ENCODE data around the gene TEKT2.
A peak's percentile ranks its signal among the peaks of the same experiment; 100 is the strongest.

The TEKT2 gene

DNA sequence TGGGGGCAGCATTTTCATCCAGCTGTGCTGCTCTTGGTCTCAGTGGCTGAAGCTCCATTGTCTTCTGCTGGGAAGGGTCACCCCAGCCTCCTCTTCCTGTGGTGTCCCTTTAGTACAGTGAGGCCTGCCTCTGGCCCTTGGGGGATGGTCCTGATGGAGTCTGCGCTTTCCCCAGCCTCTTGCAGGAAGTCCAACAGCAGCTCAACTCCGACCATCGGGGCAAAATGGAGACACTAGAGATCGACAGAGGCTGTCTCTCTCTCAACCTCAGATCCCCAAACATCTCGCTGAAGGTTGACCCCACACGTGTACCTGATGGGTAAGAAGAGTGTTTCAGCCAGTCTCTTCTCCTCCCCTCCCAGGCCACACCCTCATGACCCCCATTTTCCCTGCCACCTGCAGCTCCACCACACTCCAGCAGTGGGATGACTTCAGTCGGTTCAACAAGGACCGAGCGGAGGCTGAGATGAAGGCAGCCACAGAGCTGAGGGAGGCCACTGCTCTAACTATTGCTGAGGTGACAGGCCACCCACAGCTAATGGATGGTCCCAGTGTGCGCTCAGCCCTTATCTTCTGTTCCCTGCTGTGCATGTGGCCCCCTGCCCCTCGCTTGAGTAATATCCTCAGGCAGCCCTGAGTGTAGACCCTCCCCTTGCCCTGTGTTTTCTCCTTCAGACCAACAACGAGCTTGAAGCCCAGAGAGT lies 2.8 kb downstream of the TEKT2 start:
- H3K27ac ChIP-seq, result no peak overlapping the region
- DNase-seq (ENCODE audit: low read depth, low spot score), result no peak

DNA sequence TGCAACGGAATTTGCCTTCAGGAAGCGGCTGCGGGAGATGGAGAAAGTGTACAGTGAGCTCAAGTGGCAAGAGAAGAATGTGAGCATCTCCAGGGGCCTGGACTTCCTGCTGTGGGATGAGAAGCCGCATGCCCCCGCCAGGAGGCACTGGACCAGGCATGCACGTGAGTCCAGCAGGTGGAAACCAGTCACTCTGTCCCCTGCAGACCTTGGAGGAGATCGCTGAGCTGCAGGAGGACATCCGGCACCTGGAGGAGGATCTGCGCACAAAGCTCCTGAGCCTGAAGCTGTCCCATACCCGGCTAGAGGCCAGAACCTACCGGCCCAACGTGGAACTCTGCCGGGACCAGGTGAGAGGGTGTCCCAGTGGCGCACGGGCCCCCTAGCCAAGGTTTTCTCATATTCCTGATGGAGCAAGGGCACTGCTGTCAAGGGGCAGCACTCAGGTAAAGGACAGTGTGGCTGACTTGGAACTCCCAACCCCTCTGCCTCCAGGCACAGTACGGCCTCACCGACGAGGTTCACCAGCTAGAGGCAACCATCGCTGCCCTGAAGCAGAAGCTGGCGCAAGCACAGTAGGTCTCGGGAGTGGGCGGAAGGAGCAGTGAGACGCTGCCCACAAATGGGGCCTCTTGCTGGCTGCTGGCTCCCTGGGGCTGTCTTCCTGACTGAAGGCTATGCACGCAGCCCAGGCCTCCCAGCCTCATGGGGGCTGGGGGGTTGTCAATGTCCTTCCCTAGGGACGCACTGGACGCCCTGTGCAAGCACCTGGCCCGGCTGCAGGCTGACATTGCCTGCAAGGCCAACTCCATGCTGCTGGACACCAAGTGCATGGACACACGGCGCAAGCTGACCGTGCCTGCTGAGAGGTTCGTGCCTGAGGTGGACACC lies 3.6 kb downstream of the TEKT2 start:
- no peak for DNase-seq (ENCODE audit: low read depth, low spot score)
- H3K27ac ChIP-seq, result no peak overlapping the region

DNA sequence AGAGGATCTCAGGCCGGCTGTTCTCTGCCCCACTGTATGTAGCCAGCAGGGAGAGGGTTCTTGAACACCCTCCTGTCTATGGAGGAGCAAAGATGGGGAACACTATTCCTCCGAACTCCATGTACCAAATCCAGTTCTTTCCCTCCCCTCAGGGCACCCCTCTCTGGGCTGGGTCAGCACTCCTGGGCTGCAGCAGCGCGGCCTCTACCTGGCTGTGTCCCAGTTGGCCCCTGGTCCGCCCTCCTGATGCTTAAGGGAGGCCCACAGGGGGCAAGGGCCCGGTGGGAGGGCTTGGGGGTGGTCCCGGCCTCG lies 4.3 kb downstream of the TEKT2 start:
- no peak overlapping the region for H3K27ac ChIP-seq
- no peak for DNase-seq (ENCODE audit: low read depth, low spot score)

DNA sequence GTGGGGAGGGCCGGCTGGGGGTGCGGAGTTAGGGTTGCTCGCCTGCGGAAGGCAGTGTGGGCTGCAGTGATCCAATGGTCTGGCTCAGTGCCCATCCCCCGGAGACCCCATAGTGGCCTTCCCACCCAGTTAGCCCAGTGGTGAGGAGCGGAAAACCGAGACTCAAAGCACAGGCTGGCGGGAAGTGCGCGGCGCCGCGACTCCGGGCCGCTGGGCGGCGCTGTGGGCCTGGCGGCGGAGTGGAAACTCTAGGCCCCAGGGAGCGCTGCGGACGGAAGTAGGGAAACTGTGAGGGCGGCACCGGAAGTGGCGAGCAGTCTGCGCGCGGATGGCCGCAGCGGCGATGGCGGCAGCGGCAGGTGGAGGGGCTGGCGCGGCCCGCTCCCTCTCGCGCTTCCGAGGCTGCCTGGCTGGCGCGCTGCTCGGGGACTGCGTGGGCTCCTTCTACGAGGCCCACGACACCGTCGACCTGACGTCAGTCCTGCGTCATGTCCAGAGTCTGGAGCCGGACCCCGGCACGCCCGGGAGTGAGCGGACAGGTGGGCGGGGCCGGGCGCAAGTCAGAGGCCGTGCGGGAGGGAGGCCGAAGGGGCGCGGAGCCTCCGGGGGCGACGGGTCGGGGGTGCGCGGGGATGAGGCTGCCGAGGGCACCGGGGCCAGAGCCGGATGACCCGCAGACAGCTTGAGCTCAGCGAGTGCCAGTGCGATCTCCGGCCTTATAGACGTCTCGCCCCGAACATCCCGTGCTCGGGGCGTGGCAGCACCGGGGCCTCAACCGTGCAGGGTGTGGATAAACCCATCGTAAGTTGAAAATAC lies 4.9 kb downstream of the TEKT2 start, which contains the start of gene ADPRS:
ADPRS (plus strand) TSS at position 316 of the 816 bp plus-strand sequence; CDS start at position 329, 13 bp downstream.
- H3K27ac ChIP-seq, result peak within 1 kb of the TSS; percentile 75
- DNase-seq (ENCODE audit: low read depth, low spot score), result peak; percentile 63

DNA sequence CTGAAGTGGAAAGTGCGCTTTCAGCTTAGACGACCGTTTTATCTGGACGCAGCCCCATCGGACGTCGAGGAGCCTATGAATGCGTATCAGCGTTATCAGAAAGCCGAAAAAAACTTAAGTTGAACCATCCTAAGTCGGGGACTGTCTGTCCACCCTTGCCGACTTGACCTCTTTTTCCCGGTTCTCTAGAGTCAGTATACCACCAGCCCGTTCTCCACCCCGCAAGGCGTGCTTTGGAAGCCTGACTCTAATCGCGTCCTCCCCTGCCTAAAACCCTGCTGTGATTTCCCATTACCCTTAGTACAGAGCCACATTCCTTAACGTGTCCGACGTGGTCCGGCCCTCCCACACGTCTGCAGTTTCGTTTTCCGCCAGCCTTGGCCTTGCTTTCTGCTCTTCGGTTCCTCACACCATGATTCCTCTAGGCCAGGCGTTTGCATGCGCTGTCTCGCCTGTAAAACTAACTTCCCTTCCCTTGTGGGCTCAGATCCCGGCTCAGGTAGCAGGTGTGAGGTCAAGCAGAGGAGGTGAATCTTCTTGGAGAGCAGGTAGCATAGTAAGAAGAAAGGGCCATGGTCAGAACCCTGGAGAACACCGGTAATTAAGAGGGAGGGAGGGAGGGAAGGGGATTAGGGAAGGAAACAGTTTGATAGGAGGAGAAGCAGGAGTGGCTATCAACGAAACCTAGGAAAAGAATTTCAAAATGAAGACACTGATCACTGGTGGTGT lies 5.7 kb downstream of the TEKT2 start:
- H3K27ac ChIP-seq, result peak overlapping the region; percentile 75
- no peak for DNase-seq (ENCODE audit: low read depth, low spot score)

DNA sequence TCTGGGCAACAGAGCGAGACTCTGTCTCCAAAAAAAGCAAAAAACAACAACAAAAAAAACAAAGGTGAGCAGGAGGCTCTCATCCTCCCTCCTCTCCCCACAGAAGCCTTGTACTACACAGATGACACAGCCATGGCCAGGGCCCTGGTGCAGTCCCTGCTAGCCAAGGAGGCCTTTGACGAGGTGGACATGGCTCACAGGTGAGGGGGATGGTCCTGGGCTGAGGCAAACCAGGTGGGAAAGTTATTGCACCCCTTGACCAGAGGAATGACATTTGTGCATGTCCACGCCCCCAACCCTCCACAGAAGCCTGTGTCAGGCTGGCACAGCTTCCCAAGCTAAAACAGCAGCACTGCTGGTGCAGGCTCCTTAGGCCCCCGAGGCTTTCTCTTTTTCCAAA lies 7.2 kb downstream of the TEKT2 start:
- no peak for DNase-seq (ENCODE audit: low read depth, low spot score)
- H3K27ac ChIP-seq, result no peak overlapping the region

DNA sequence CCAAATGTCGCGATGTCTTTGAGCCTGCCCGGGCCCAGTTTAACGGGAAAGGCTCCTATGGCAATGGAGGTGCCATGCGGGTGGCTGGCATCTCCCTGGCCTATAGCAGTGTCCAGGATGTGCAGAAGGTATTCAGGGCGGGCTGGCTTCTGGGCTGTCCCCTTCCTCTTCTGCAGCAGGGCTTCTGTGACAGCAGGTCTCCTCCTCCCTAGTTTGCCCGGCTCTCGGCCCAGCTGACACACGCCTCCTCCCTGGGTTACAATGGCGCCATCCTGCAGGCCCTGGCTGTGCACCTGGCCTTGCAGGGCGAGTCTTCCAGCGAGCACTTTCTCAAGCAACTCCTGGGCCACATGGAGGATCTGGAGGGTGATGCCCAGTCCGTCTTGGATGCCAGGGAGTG lies 7.8 kb downstream of the TEKT2 start:
- no peak for DNase-seq (ENCODE audit: low read depth, low spot score)
- no peak overlapping the region for H3K27ac ChIP-seq

DNA sequence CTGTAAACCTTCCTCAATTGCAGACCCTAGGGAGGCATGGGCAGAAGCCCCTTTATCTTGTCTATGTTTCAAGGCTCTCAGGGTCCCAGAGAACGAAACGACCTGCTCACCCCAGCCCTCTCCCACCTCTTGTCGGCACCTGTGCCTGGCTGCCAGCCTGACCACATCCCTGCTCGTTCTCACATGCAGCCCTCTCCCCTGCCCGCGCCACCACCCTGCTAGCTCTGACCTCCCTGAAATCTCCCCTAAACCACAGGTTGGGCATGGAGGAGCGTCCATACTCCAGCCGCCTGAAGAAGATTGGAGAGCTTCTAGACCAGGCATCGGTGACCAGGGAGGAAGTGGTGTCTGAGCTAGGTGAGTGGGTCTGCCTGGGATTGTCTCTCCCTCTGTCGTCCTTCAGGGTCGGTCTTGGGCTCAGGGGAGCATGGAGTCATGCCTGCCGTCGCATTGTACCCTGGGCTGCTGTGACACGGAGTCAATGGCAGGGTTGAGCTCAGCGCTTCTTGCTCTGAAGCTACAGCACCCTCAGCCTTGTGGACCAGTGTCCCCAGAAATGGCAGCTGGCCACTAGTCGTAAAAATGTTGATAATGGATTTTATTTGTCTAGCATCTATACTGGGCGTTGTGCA lies 8.4 kb downstream of the TEKT2 start:
- H3K27ac ChIP-seq, result no peak overlapping the region
- no peak for DNase-seq (ENCODE audit: low read depth, low spot score)

DNA sequence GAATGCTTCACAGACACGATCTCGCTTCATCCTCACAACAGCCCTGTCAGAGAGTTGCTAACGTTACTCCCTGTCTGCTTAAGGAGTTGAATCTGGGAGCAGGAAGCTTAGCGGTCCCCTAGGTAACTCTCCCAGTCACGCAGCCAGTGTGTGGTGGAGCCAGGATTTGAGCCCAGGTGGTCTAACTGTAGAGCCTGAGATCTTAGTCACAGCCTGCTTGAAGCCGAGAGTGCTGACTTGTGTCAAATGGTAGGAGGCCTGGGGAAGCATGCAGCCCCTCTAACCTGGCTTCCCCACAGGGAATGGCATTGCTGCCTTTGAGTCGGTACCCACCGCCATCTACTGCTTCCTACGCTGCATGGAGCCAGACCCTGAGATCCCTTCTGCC lies 8.9 kb downstream of the TEKT2 start:
- H3K27ac ChIP-seq, result no peak overlapping the region
- DNase-seq (ENCODE audit: low read depth, low spot score), result no peak

DNA sequence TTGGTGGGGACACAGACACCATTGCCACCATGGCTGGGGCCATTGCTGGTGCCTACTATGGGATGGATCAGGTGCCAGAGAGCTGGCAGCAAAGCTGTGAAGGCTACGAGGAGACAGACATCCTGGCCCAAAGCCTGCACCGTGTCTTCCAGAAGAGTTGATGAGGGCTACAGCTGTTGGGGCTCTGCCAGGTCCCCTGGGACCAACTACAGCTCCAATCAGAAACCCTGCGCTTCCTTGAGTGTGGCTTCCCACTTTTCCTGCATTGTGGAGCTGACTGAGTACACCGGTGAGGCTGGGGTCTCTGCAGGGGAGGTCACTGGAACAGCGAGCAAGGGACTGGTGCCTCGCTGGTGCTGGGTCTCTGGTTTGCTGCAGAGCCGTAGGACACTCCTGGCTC lies 9.3 kb downstream of the TEKT2 start:
- no peak for DNase-seq (ENCODE audit: low read depth, low spot score)
- H3K27ac ChIP-seq, result no peak overlapping the region

DNA sequence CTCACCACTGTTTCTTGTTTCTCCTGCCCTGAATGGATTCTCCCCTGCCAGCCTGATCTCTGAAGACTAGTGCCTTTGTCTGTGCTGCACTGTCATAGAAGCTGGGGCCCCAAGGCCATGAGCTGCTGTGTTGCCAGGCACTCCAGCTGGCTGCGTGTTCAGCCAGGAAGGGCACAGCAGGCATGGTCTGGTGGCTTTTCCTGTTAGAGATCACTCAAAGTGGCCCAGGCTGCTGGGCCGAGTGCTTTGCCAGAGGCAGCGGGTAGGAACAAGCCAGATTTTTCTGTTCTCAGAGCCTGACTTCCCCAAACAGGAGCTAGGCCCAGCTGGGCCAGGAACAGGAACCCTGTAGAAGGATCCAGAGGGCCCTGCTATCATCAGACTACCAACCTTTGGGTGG lies 10.0 kb downstream of the TEKT2 start:
- H3K27ac ChIP-seq, result no peak overlapping the region

DNA sequence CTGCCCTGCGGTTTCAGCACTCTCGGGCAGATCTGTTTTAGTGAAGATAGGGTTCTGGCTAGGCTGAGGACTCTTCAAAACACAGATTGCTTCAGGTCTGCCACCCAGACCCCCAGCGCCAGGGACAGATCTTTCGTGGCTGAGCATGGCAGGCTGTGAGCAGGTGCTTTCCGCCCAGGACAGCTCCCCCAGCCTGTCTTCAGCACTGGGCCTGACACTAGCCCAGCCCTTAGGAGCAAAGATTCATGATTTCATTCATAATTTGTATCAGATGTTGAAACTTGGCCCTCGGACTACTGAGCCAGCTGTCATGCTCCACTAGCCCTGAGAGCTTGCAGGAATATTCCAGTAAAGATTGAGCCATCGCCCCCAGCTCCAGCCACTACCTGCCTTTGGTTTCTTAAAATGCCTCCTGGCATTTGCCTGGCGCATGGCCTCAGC lies 10.7 kb downstream of the TEKT2 start:
- no peak for DNase-seq (ENCODE audit: low read depth, low spot score)
- H3K27ac ChIP-seq, result no peak overlapping the region

More for the DNA sequence above, 10.0 kb downstream of the TEKT2 start:
- no peak for DNase-seq (ENCODE audit: low read depth, low spot score)

DNA sequence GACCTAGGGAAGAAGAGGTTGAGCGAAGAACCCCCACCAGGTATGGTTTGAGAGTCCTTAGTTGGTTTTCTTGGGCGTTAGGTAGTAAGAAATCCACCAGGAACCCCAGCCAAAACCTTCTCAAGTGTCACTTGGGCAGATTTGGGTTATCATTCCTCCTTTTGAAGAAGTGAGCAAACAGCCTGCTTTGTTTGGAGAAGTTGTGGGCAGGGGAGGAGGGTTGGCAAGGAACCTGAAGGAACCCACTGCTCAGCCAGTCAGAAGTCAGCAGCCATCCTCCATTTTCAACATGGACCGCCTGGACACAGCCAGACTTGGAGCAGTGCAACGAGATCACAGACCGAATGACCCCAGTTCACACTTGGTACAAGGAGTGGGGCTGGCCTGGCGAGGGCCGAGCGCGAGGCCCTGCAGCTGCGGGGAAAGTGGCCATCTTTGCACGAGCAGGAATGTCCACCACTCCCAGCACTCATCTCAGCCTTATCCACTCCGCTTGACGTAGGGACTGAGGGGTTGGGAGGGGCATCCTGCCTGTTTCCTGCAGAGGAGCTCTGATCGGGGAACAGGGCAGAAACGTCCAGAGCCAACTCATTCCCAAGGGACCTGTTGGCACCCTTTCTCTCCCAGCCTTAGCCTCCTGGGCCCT lies 12.0 kb downstream of the TEKT2 start:
- H3K27ac ChIP-seq, result no peak overlapping the region
- DNase-seq (ENCODE audit: low read depth, low spot score), result no peak

DNA sequence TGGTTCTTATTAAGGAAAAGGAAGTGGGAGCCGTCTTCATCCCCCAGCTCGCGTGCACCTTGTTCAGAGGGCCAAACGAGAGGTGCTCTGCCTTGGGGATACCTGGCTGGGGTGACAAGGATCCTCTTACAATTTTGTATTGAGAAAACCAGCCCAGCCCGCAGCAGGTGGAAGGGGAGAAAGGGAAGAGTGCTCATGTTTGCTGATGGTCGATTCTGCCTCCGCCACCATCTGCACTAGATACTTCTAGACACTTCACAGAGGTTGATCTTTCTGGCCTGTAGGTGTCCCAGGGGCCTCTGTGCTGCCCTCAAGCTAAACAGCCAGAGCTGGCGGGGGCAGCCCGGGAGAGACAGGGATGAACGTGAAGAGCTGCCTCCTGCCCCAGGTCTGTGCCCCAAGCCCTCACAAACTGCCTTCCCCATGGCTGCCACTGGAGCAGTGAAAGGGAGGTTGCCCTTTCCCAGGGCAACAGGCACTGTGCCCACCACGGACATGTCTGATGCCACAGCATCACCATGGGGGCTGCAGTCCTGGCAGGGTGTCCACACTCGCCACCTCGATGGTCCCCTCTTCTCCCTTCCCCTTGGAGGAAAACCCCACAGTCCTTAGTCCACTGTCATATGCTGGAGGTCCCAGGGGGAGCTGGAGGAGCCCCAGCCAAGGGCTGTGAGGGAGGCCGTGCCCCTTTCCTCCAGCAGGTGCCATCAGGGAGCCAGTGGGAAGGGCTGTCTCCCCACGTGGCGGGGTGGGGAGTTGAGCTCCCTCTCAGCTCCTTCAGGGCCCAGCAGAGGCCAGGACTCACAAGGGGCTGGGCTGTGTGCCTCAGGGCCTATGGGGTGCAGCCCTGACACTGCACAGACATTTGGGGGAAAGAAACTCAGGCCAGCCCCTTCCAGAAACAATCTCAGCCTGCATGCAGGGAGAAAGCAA lies 12.9 kb downstream of the TEKT2 start:
- no peak overlapping the region for H3K27ac ChIP-seq
- DNase-seq (ENCODE audit: low read depth, low spot score), result no peak

DNA sequence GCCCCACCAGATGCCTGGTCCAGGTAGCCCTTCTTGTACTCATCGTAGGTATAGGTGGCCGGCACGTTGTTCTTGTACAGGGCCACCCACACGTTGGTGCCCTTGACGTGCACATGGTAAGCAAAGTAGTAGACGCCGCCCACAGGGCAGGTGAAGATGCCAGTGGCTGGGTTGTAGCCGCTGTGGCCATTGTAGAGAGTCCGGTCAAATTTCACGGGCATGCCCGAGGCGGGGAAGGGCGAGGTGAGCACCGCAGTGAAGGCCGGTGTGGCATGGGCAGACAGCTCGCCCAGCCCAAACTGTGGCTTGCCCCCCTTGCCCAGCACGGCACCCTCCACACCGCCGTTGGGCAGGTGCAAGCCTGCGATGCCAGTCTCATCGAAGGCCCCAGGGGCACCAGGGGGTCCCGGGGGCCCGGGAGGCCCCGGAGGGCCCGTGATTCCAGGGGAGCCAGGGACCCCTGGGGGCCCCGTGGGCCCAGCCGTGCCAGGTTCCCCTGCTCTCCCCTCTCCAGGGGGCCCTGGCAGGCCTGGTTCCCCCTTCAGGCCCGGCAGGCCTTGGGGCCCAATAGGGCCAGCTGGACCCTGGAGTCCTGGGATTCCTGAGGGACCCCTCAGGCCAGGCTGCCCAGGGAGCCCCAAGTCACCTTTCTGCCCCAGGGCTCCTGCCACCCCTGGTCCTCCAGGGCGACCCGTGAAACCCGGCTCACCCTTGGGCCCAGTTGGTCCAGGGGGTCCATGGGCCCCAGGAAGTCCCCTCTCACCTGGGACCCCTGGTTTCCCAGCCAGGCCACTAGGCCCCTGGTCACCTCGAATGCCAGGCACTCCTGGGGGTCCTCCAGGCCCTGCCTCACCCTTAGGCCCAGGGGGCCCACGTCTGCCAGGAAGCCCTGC lies 14.0 kb downstream of the TEKT2 start:
- no peak for DNase-seq (ENCODE audit: low read depth, low spot score)
- no peak overlapping the region for H3K27ac ChIP-seq

DNA sequence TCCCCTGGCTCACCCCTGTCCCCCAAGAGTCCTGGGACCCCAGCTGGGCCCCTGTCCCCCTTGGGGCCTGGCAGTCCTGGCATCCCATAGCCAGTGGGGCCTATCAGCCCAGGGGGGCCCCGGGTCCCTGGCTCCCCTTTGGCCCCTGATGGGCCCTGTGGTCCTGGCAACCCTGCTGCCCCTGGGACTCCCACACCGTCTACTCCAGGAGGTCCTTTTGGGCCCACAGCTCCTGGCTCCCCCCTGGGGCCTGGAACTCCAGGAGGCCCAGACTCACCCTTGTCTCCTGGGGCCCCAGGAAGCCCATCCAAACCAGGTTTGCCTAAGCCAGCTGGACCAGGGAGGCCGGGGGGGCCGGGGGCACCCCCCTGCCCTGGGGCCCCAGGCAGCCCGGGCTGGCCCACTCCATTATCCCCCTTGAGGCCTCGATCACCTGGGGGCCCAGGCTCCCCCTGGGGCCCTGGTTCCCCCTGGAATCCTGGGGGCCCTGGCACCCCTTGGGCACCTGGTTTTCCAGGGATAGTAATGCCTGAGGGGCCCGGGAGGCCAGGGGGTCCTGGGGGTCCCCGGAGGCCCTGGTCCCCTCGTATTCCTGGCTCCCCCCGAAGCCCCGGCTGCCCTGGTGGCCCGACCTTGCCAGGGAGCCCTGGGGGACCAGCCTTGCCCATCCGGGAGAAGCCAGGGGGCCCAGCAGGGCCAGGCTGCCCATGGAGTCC lies 14.9 kb downstream of the TEKT2 start:
- no peak for DNase-seq (ENCODE audit: low read depth, low spot score)
- H3K27ac ChIP-seq, result no peak overlapping the region

Data from epithelial cell of prostate (primary cell).